Panc1 (cell line): ENCODE results near the gene KRTAP9-1. TPM values are rescaled to one million over a fixed set of nuclear protein-coding genes. Genes with fewer than 3 reads are reported as not detected.
"Not testable (repeated sequence)": the region's sequence is repeated elsewhere in the genome, so short reads cannot be mapped to it uniquely, and the experiment has no call there.

Experiments used
- ATAC-seq: fragments of 200-7000 bp; cut with Tn5 transposase; 2 replicates; pipeline ENCODE4 v1.9.1; 2020; ENCODE audit warnings: mild to moderate bottlenecking, moderate library complexity
- BruUV-seq: library from RNA; stranded (reverse); fragments of 400-500 nt; replicated peaks from 2 replicates; lab custom pipeline; 2021; lab: Mats Ljungman, UMichigan
- CTCF ChIA-PET: fragments of 300-600 bp; sonication (Branson Sonifier 250); formaldehyde crosslinking; loops from one replicate; lab custom pipeline; 2022; ENCODE audit warnings: antibody characterized with exemption; lab: Charles Lee
- POLR2A ChIA-PET: fragments of 300-600 bp; sonication (Branson Sonifier 250); formaldehyde crosslinking; loops from one replicate; lab custom pipeline; 2022; ENCODE audit warnings: antibody characterized with exemption; lab: Charles Lee
- DNase-seq: peaks from one replicate; pipeline ENCODE4 v3.0.0-alpha.2; 2010; ENCODE audit warnings: low read depth, low spot score
- H3K27ac ChIP-seq: 2 replicates; pipeline ENCODE4 v1.5.1; 2011; ENCODE audit warnings: mild to moderate bottlenecking, low read length, inconsistent platforms
- H3K27me3 ChIP-seq: fragments of 200-500 bp; sonication (Bioruptor generic); 2 replicates; pipeline ENCODE4 v1.6.0; 2014; ENCODE audit warnings: low read length, inconsistent platforms; ENCODE audit not compliant: control insufficient read depth, insufficient read depth
- H3K36me3 ChIP-seq: fragments of 200-500 bp; sonication (Bioruptor generic); 2 replicates; pipeline ENCODE4 v1.5.1; 2014; ENCODE audit warnings: inconsistent platforms, mild to moderate bottlenecking, low read length, moderate library complexity; ENCODE audit not compliant: control insufficient read depth, insufficient read depth
- H3K4me1 ChIP-seq: 2 replicates; pipeline ENCODE4 v1.5.1; 2011; ENCODE audit warnings: inconsistent platforms, mild to moderate bottlenecking, low read length, moderate library complexity; ENCODE audit not compliant: control insufficient read depth, insufficient read depth
- H3K4me3 ChIP-seq, 2 experiments: 2 replicates each; pipeline ENCODE4 v1.5.1; 2011 to 2012; ENCODE audit warnings: low read depth in 2 of 2, low read length in 2 of 2, mild to moderate bottlenecking in 2 of 2, inconsistent platforms in 1 of 2, moderate library complexity in 1 of 2
- H3K9me3 ChIP-seq: fragments of 200-500 bp; sonication (Bioruptor generic); 2 replicates; pipeline ENCODE4 v1.5.1; 2014; ENCODE audit warnings: low read depth, mild to moderate bottlenecking, inconsistent platforms, low read length, moderate library complexity; ENCODE audit not compliant: control insufficient read depth, insufficient read depth
- CTCF ChIP-seq: fragments of 450-650 bp; IDR thresholded peaks from 2 replicates; pipeline ENCODE4 v1.5.1; 2017; ENCODE audit warnings: mild to moderate bottlenecking
- POLR2AphosphoS5 ChIP-seq: IDR thresholded peaks from 2 replicates; pipeline ENCODE4 v1.6.1; 2012; ENCODE audit warnings: mild to moderate bottlenecking, low read depth, low read length, moderate library complexity
- REST ChIP-seq, 2 experiments: IDR thresholded peaks; 2 replicates each; pipeline ENCODE4 v1.6.1; 2011 to 2012; ENCODE audit warnings: low read depth in 2 of 2, control low read depth in 1 of 2, low read length in 1 of 2, mild to moderate bottlenecking in 1 of 2, moderate library complexity in 1 of 2; ENCODE audit not compliant: insufficient read depth in 1 of 2
- SIN3A ChIP-seq: IDR thresholded peaks from 2 replicates; pipeline ENCODE4 v1.6.1; 2012; ENCODE audit warnings: low read depth, mild to moderate bottlenecking, low read length, moderate library complexity, borderline replicate concordance; ENCODE audit not compliant: insufficient read depth
- TCF7L2 ChIP-seq: IDR thresholded peaks from 2 replicates; pipeline ENCODE4 v1.6.1; 2011; ENCODE audit warnings: mild to moderate bottlenecking, low read depth, low read length, inconsistent platforms
- in situ Hi-C: cut with HindIII; loops from 2 replicates; pipeline ENCODE4 v1.10.0; 2016; ENCODE audit warnings: low sequenced_read_pairs, low pct_unique_long_range_greater_than_20kb
- intact Hi-C: fragments of 100-400 bp; cut with micrococcal nuclease; formaldehyde crosslinking; loops from one replicate; pipeline ENCODE4 v1.10.0; 2022; ENCODE audit not compliant: unreplicated experiment
- total RNA-seq: library from RNA; stranded (reverse); gene quantifications from one replicate; pipeline ENCODE4 v1.2.1, GENCODE V29; 2021; ENCODE audit not compliant: unreplicated experiment

Gene KRTAP9-1
- total RNA-seq, 1 experiment from 2014 or later, result not detected

- Histone ChIP-seq H3K27me3 (peaks cover 42% of the 10 kb centered on the region), H3K36me3 (no peaks in the 10 kb centered on the region), H3K4me3 (no peak overlapping the region), H3K27ac (no peak overlapping the region), H3K4me1 (no peaks in the 10 kb centered on the region), H3K9me3 (no peaks in the 10 kb centered on the region)
- no peak for DNase-seq
- ATAC-seq, result no peak
- in situ Hi-C loops (no loop called here), intact Hi-C loops (no loop called here)
- ChIA-PET CTCF (no interaction called here), POLR2A (no interaction called here)
- BruUV-seq, result no TSS peak
- TF ChIP-seq CTCF (no peak), POLR2AphosphoS5 (no peak), REST (IDR thresholded peaks at IDR 0.05; ENCODE audit: insufficient read depth in 1 of 2, low read depth in 2 of 2, low read length in 1 of 2) (no peak), SIN3A (no peak), TCF7L2 (no peak)
Observed at GRCh38 chr17:41231731-41232130, 42.0 kb downstream of the KRTAP9-1 start.

- H3K4me1 ChIP-seq, DNase-seq, H3K36me3 ChIP-seq, H3K9me3 ChIP-seq, BruUV-seq, in situ Hi-C loops, H3K4me3 ChIP-seq, H3K27ac ChIP-seq, intact Hi-C loops, POLR2A ChIA-PET, ATAC-seq: not testable (repeated sequence)
- peaks cover 42% of the 10 kb centered on the region for H3K27me3 ChIP-seq
- CTCF ChIA-PET, result interaction anchor here (0.6 kb wide), 1 partner anchor 90 kb away, joined by 4 read pairs; no protein-coding TSS in a partner anchor
Observed at GRCh38 chr17:41232399-41233105, 42.9 kb downstream of the KRTAP9-1 start, which contains the start of gene KRTAP9-3. Gene KRTAP9-3 (plus strand): TSS chr17:41232449. CDS start chr17:41232502, 53 bp downstream.

- BruUV-seq, H3K4me1 ChIP-seq, DNase-seq, POLR2A ChIA-PET, H3K36me3 ChIP-seq, H3K4me3 ChIP-seq, intact Hi-C loops, in situ Hi-C loops, H3K9me3 ChIP-seq, H3K27ac ChIP-seq, CTCF ChIA-PET, ATAC-seq: not testable (repeated sequence)
- H3K27me3 ChIP-seq, result peaks cover 24% of the 10 kb centered on the region
Observed at GRCh38 chr17:41237116-41237515, 47.4 kb downstream of the KRTAP9-1 start.

- BruUV-seq, H3K36me3 ChIP-seq, in situ Hi-C loops, ATAC-seq, H3K4me3 ChIP-seq, DNase-seq, H3K9me3 ChIP-seq, CTCF ChIA-PET, POLR2A ChIA-PET, H3K4me1 ChIP-seq, intact Hi-C loops, H3K27ac ChIP-seq: not testable (repeated sequence)
- H3K27me3 ChIP-seq, result peaks cover 23% of the 10 kb centered on the region
Observed at GRCh38 chr17:41237949-41238437, 48.3 kb downstream of the KRTAP9-1 start, which contains the start of gene KRTAP9-8. Gene KRTAP9-8 (plus strand): TSS chr17:41237999. CDS start chr17:41238052, 53 bp downstream.
